GM18907 (cell line): ENCODE data around the gene TK1.
A peak's percentile ranks its signal among the peaks of the same experiment; 100 is the strongest.

Experiments used
- ATAC-seq: cut with Tn5 transposase; IDR thresholded peaks from one replicate; pipeline ENCODE4 v1.9.1; 2021; ENCODE audit warnings: mild to moderate bottlenecking, moderate library complexity; ENCODE audit not compliant: unreplicated experiment

Gene TK1

GRCh38 chr17:78135858-78136500, 50.9 kb downstream of the TK1 start:
- ATAC-seq: no peak

- ATAC-seq: no peak
These were observed 51.9 kb downstream of the TK1 start for GRCh38 chr17:78134899-78135385.

GRCh38 chr17:78133971-78134898, 52.6 kb downstream of the TK1 start:
- ATAC-seq: no peak

- no peak for ATAC-seq
These were observed 53.5 kb downstream of the TK1 start for GRCh38 chr17:78133179-78133951.

- ATAC-seq: no peak
These were observed 54.1 kb downstream of the TK1 start for GRCh38 chr17:78132767-78133178.

- ATAC-seq: peak; percentile 18
These were observed 54.7 kb downstream of the TK1 start for GRCh38 chr17:78132084-78132676.

- no peak for ATAC-seq
These were observed 55.4 kb downstream of the TK1 start for GRCh38 chr17:78131172-78132083.

- peak; percentile 19 for ATAC-seq
These were observed 56.3 kb downstream of the TK1 start, which contains the start of gene TMC8 for GRCh38 chr17:78130437-78131101. TMC8 (plus strand) TSS chr17:78130771; CDS start chr17:78131589, 818 bp downstream.

- ATAC-seq: no peak
These were observed 56.8 kb downstream of the TK1 start for GRCh38 chr17:78130090-78130436.

- ATAC-seq: no peak
These were observed 57.3 kb downstream of the TK1 start for GRCh38 chr17:78129351-78130089.

- ATAC-seq: peak; percentile 17
These were observed 58.1 kb downstream of the TK1 start, which contains the start of gene TMC6 for GRCh38 chr17:78128551-78129350. TMC6 (minus strand) TSS chr17:78128755; CDS start chr17:78126832, 1,923 bp downstream.

- ATAC-seq: no peak
These were observed 58.8 kb downstream of the TK1 start for GRCh38 chr17:78127888-78128550.

GRCh38 chr17:78127239-78127887, 59.5 kb downstream of the TK1 start:
- no peak for ATAC-seq

GRCh38 chr17:78126895-78127238, 60.0 kb downstream of the TK1 start:
- ATAC-seq: no peak

GRCh38 chr17:78125976-78126894, 60.6 kb downstream of the TK1 start:
- ATAC-seq: no peak
